Trophoblast cell (in vitro differentiated cells and primary cell): ENCODE results near the gene RAD51B.

ENCODE experiments used
- DNase-seq, 2 donors: peaks; one replicate each; pipeline ENCODE4 v3.0.0-alpha.2; 2016
- H2AFZ ChIP-seq: 2 replicates; pipeline ENCODE4 v1.6.1; 2013; ENCODE audit warnings: low read length, moderate library complexity, mild to moderate bottlenecking; ENCODE audit not compliant: insufficient read depth, poor library complexity
- H2AK5ac ChIP-seq: 2 replicates; pipeline ENCODE4 v1.6.1; 2013; ENCODE audit warnings: mild to moderate bottlenecking, low read length
- H2BK120ac ChIP-seq: 2 replicates; pipeline ENCODE4 v1.6.1; 2013; ENCODE audit warnings: low read length, mild to moderate bottlenecking, moderate library complexity; ENCODE audit not compliant: insufficient read depth, poor library complexity
- H2BK12ac ChIP-seq: 2 replicates; pipeline ENCODE4 v1.6.1; 2013; ENCODE audit warnings: mild to moderate bottlenecking, low read length, moderate library complexity
- H2BK5ac ChIP-seq: 2 replicates; pipeline ENCODE4 v1.6.1; 2013; ENCODE audit warnings: low read length, low read depth, moderate library complexity, mild to moderate bottlenecking; ENCODE audit not compliant: poor library complexity
- H3K14ac ChIP-seq: 2 replicates; pipeline ENCODE4 v1.6.1; 2013; ENCODE audit warnings: mild to moderate bottlenecking, low read length
- H3K18ac ChIP-seq: 2 replicates; pipeline ENCODE4 v1.6.1; 2013; ENCODE audit warnings: mild to moderate bottlenecking, low read length
- H3K23ac ChIP-seq: 2 replicates; pipeline ENCODE4 v1.6.1; 2013; ENCODE audit warnings: low read length
- H3K27ac ChIP-seq: 2 replicates; pipeline ENCODE4 v1.5.1; 2013; ENCODE audit warnings: low read depth, mild to moderate bottlenecking, inconsistent platforms, low read length, moderate library complexity
- H3K27me3 ChIP-seq: 2 replicates; pipeline ENCODE4 v1.6.1; 2013; ENCODE audit warnings: inconsistent platforms, mild to moderate bottlenecking, low read length, moderate library complexity; ENCODE audit not compliant: insufficient read depth
- H3K36me3 ChIP-seq, 2 experiments: 1 replicate in 1 of 2; 2 replicates in 1 of 2; pipeline ENCODE4 v1.6.1; 2013; ENCODE audit warnings: low read length in 2 of 2, mild to moderate bottlenecking in 2 of 2, moderate library complexity in 1 of 2; ENCODE audit not compliant: insufficient read depth in 2 of 2, control insufficient read depth in 1 of 2
- H3K4ac ChIP-seq: 2 replicates; pipeline ENCODE4 v1.6.1; 2013; ENCODE audit warnings: low read depth, mild to moderate bottlenecking, low read length, moderate library complexity
- H3K4me1 ChIP-seq, 2 experiments: 1 replicate in 1 of 2; 2 replicates in 1 of 2; pipeline ENCODE4 v1.6.1; 2013; ENCODE audit warnings: low read length in 2 of 2, mild to moderate bottlenecking in 2 of 2, moderate library complexity in 1 of 2; ENCODE audit not compliant: insufficient read depth in 2 of 2, control insufficient read depth in 1 of 2
- H3K4me2 ChIP-seq: 2 replicates; pipeline ENCODE4 v1.6.1; 2013; ENCODE audit warnings: inconsistent platforms, mild to moderate bottlenecking, low read length, moderate library complexity
- H3K4me3 ChIP-seq: 2 replicates; pipeline ENCODE4 v1.5.1; 2013; ENCODE audit warnings: mild to moderate bottlenecking, low read depth, low read length, inconsistent platforms
- H3K79me1 ChIP-seq: one replicate; pipeline ENCODE4 v1.6.1; 2013; ENCODE audit warnings: low read length
- H3K79me2 ChIP-seq: 2 replicates; pipeline ENCODE4 v1.6.1; 2013; ENCODE audit warnings: low read length, mild to moderate bottlenecking; ENCODE audit not compliant: control insufficient read depth, insufficient read depth, poor library complexity
- H3K9ac ChIP-seq: 2 replicates; pipeline ENCODE4 v1.6.1; 2013; ENCODE audit warnings: mild to moderate bottlenecking, low read length
- H3K9me3 ChIP-seq: 2 replicates; pipeline ENCODE4 v1.6.1; 2013; ENCODE audit warnings: low read depth, mild to moderate bottlenecking, control low read depth, inconsistent platforms, low read length; ENCODE audit not compliant: insufficient read depth
- H4K12ac ChIP-seq: 2 replicates; pipeline ENCODE4 v1.6.1; 2013; ENCODE audit warnings: low read depth, mild to moderate bottlenecking, low read length, moderate library complexity
- H4K8ac ChIP-seq: 2 replicates; pipeline ENCODE4 v1.6.1; 2013; ENCODE audit warnings: low read depth, mild to moderate bottlenecking, low read length, moderate library complexity
- H4K91ac ChIP-seq: one replicate; pipeline ENCODE4 v1.6.1; 2013; ENCODE audit warnings: low read depth, mild to moderate bottlenecking, low read length, moderate library complexity
- WGBS: extraction: QIAGEN DNeasy Blood & Tissue Kit; methylation state at CpG from one replicate; pipeline ENCODE4 v1.1.7; 2013; ENCODE audit warnings: missing lambda C conversion rate; ENCODE audit not compliant: insufficient read length, insufficient coverage; ENCODE audit errors: extremely low coverage; 5-methylcytosine and 5-hydroxymethylcytosine counted together

Gene RAD51B

GRCh38 chr14:68534276-68534675 is 714.7 kb downstream of the RAD51B start:
- H2BK12ac ChIP-seq, result no peak overlapping the region

GRCh38 chr14:68535404-68536017 is 715.9 kb downstream of the RAD51B start:
- peaks cover 2% of the 10 kb centered on the region for H3K79me1 ChIP-seq
- H4K8ac ChIP-seq, result no peak overlapping the region
- no peak overlapping the region for H3K23ac ChIP-seq
- H3K14ac ChIP-seq, result no peak overlapping the region
- no peak overlapping the region for H2BK12ac ChIP-seq
- no peak overlapping the region for H3K9ac ChIP-seq
- no peak overlapping the region for H4K12ac ChIP-seq
- no CpG with 5 or more reads among the region's 5 CpGs for WGBS
- H3K27me3 ChIP-seq, result no peaks in the 10 kb centered on the region
- H2BK5ac ChIP-seq, result no peak overlapping the region
- H3K4me2 ChIP-seq, result no peak overlapping the region
- peak; percentile 85 for DNase-seq
- H3K36me3 ChIP-seq, result no peaks in the 10 kb centered on the region
- no peak overlapping the region for H2AK5ac ChIP-seq
- H3K9me3 ChIP-seq, result peaks cover 2% of the 10 kb centered on the region
- no peak overlapping the region for H4K91ac ChIP-seq
- H3K27ac ChIP-seq, result no peak overlapping the region
- no peak overlapping the region for H3K4ac ChIP-seq
- H3K79me2 ChIP-seq, result no peaks in the 10 kb centered on the region
- H3K18ac ChIP-seq, result no peak overlapping the region
- no peak overlapping the region for H2AFZ ChIP-seq
- no peak overlapping the region for H3K4me3 ChIP-seq
- no peaks in the 10 kb centered on the region for H3K4me1 ChIP-seq
- no peak overlapping the region for H2BK120ac ChIP-seq

More at GRCh38 chr14:68534276-68534675, 714.7 kb downstream of the RAD51B start:
- no peak for DNase-seq
- Histone ChIP-seq H3K9ac (no peak overlapping the region), H3K18ac (no peak overlapping the region), H3K4me1 (no peaks in the 10 kb centered on the region), H3K9me3 (peaks cover 4% of the 10 kb centered on the region), H3K27ac (no peak overlapping the region), H3K23ac (no peak overlapping the region), H3K79me2 (no peaks in the 10 kb centered on the region), H3K4ac (no peak overlapping the region), H2AK5ac (peak overlapping the region; percentile 56), H2AFZ (no peak overlapping the region), H3K79me1 (peaks cover 2% of the 10 kb centered on the region), H2BK120ac (no peak overlapping the region), H4K91ac (no peak overlapping the region), H4K8ac (no peak overlapping the region), H3K4me2 (no peak overlapping the region), H3K14ac (no peak overlapping the region), H3K36me3 (no peaks in the 10 kb centered on the region), H2BK5ac (no peak overlapping the region), H4K12ac (no peak overlapping the region), H3K27me3 (no peaks in the 10 kb centered on the region), H3K4me3 (no peak overlapping the region)
- WGBS, result no CpG with 5 or more reads among the region's 3 CpGs

GRCh38 chr14:68536018-68536410 is 716.4 kb downstream of the RAD51B start:
- H3K9ac ChIP-seq, result no peak overlapping the region
- H3K27me3 ChIP-seq, result no peaks in the 10 kb centered on the region
- no peak overlapping the region for H3K23ac ChIP-seq
- H3K4me1 ChIP-seq, result no peaks in the 10 kb centered on the region
- H3K4me2 ChIP-seq, result no peak overlapping the region
- no peak overlapping the region for H2AK5ac ChIP-seq
- no peak overlapping the region for H2AFZ ChIP-seq
- H3K79me2 ChIP-seq, result no peaks in the 10 kb centered on the region
- H3K4me3 ChIP-seq, result no peak overlapping the region
- H4K12ac ChIP-seq, result no peak overlapping the region
- H3K36me3 ChIP-seq, result no peaks in the 10 kb centered on the region
- H4K8ac ChIP-seq, result no peak overlapping the region
- peaks cover 2% of the 10 kb centered on the region for H3K79me1 ChIP-seq
- no peak overlapping the region for H2BK12ac ChIP-seq
- no peak overlapping the region for H4K91ac ChIP-seq
- H3K9me3 ChIP-seq, result peaks cover 2% of the 10 kb centered on the region
- no peak overlapping the region for H3K18ac ChIP-seq
- no peak overlapping the region for H3K14ac ChIP-seq
- DNase-seq, result no peak
- no peak overlapping the region for H3K4ac ChIP-seq
- no CpG with 5 or more reads among the region's 1 CpG for WGBS
- H2BK5ac ChIP-seq, result no peak overlapping the region
- H2BK120ac ChIP-seq, result no peak overlapping the region
- no peak overlapping the region for H3K27ac ChIP-seq

- H4K8ac ChIP-seq, result no peak overlapping the region
- no peak overlapping the region for H2BK12ac ChIP-seq
- no peak overlapping the region for H4K12ac ChIP-seq
- no peak overlapping the region for H3K4ac ChIP-seq
- no CpG with 5 or more reads among the region's 2 CpGs for WGBS
- no peak overlapping the region for H3K27ac ChIP-seq
- H3K4me3 ChIP-seq, result no peak overlapping the region
- no peak overlapping the region for H3K9ac ChIP-seq
- no peak overlapping the region for H3K18ac ChIP-seq
- H3K79me2 ChIP-seq, result no peaks in the 10 kb centered on the region
- peaks cover 2% of the 10 kb centered on the region for H3K79me1 ChIP-seq
- no peak overlapping the region for H3K14ac ChIP-seq
- H4K91ac ChIP-seq, result no peak overlapping the region
- H3K23ac ChIP-seq, result no peak overlapping the region
- no peaks in the 10 kb centered on the region for H3K4me1 ChIP-seq
- no peak overlapping the region for H2AK5ac ChIP-seq
- H2BK120ac ChIP-seq, result no peak overlapping the region
- H3K27me3 ChIP-seq, result no peaks in the 10 kb centered on the region
- no peaks in the 10 kb centered on the region for H3K36me3 ChIP-seq
- H2BK5ac ChIP-seq, result no peak overlapping the region
- H2AFZ ChIP-seq, result no peak overlapping the region
- no peak overlapping the region for H3K4me2 ChIP-seq
- DNase-seq, result no peak
- H3K9me3 ChIP-seq, result no peaks in the 10 kb centered on the region
Measured at GRCh38 chr14:68538639-68539038, 719.1 kb downstream of the RAD51B start.
